ENCODE results near the gene ME3. TPM values are rescaled to one million over a fixed set of nuclear protein-coding genes. Genes with fewer than 3 reads are reported as not detected.
"Not testable (repeated sequence)": the region's sequence is repeated elsewhere in the genome, so short reads cannot be mapped to it uniquely, and the experiment has no call there.

Gene ME3
- total RNA-seq, 1 donor from 2014 or later: 9.7 TPM

DNA sequence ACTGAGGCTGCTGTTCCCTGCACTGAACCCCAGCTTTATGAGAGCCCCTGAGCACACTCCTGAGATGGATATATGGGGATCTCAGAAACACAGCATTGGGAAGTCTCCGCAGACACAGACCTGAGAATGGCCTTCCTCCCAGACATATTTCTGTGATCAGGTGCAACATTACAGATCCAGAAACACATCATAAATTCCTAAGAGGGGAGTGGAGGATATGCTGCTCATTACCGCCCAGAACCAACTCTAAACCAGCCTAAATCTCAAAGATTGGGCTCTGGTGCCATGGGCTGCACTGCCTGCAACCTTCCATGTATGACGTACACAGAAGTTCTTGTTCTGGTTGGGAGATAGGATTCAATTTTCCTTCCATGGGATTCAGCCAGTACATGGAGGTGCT, 102.0 kb downstream of the ME3 start:
- H3K4me3 Mint-ChIP-seq: peak overlapping the region; percentile 23
- no peaks in the 10 kb centered on the region for H3K9me3 Mint-ChIP-seq
- H3K36me3 Mint-ChIP-seq: no peaks in the 10 kb centered on the region
- DNase-seq (ENCODE audit: extremely low spot score, unreplicated experiment): no peak
- peaks cover 3% of the 10 kb centered on the region for H3K27me3 Mint-ChIP-seq
- no peak for TF ChIP-seq CTCF (conservative IDR thresholded peaks at IDR 0.05)
- peak overlapping the region; percentile 92 for H3K27ac Mint-ChIP-seq
- H3K4me1 Mint-ChIP-seq (ENCODE audit: unreplicated experiment): peaks cover 19% of the 10 kb centered on the region

DNA sequence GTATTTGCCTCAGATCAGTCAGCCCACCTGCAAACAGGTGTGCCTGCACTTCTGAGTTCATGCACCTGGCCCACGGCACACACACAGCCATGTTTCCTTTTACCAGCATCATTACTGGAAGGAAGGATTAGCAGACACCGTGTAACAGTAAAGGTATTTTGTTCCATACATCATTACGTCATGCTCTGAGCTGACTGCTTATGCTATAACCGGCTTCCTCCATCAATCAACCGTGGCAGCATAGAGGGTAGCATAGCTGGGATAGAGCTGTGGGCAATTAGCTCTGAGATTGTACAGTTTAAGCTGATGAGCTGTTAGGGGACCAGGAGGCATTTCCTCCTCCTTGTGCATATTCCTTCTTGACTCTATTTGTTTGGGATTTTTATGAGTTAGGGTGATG, 102.4 kb downstream of the ME3 start:
- no peak for TF ChIP-seq CTCF (conservative IDR thresholded peaks at IDR 0.05)
- no peaks in the 10 kb centered on the region for H3K9me3 Mint-ChIP-seq
- peaks cover 19% of the 10 kb centered on the region for H3K4me1 Mint-ChIP-seq (ENCODE audit: unreplicated experiment)
- H3K27me3 Mint-ChIP-seq: peaks cover 5% of the 10 kb centered on the region
- H3K4me3 Mint-ChIP-seq: peak overlapping the region; percentile 23
- no peak for DNase-seq (ENCODE audit: extremely low spot score, unreplicated experiment)
- H3K36me3 Mint-ChIP-seq: no peaks in the 10 kb centered on the region
- H3K27ac Mint-ChIP-seq: peak overlapping the region; percentile 92

DNA sequence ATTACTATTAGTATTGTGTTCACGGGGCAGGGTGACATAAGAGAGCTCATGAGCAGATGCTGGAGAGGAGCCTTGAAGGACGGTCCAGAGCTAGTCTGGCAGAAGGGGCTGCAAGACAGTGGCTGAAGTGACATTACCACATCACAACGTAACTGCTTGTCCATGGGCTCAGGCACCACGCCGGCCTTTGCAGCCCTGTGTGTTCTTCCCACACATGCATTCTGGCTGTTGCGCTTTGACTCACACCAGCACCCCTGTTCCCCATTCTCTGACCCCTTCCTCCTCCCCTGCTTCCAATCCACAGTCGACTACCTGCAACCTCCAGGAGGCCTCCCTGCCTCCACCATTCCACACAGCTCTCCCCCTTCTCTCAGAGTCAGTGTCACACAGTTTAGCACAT, 103.3 kb downstream of the ME3 start:
- Mint-ChIP-seq H3K27me3 (peaks cover 6% of the 10 kb centered on the region), H3K4me3 (no peak overlapping the region), H3K4me1 (ENCODE audit: unreplicated experiment) (peaks cover 16% of the 10 kb centered on the region), H3K36me3 (no peaks in the 10 kb centered on the region), H3K27ac (peak overlapping the region; percentile 92), H3K9me3 (no peaks in the 10 kb centered on the region)
- no peak for TF ChIP-seq CTCF (conservative IDR thresholded peaks at IDR 0.05)
- DNase-seq (ENCODE audit: extremely low spot score, unreplicated experiment): no peak

DNA sequence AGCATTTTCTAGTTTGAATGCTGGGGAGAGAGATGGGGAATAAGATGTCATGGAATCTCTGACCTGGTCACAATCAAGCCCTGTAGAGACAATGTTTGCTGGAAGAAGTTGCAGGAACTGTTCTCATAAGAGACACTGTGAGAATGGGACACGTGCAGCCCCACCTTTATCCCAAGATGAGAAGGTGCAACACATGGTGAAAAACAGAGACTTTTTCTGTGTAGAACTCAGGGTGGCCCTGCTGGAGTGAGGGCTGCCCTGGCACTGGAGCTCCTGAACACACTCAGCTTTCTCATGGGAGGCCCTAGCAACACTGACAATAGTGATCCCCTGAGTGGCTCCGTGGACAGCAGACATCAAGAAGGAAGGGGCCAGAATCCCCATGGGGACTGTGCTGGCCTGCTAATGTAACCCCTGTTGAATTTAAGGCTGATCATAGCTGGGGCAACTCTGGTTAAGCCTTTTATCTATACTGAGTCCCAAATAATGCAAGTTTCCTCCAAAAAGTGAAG, 106.6 kb downstream of the ME3 start:
- Mint-ChIP-seq H3K27me3 (peaks cover 6% of the 10 kb centered on the region), H3K27ac (no peak overlapping the region), H3K4me3 (no peak overlapping the region)

GRCh38 chr11:86565388-86565787, 107.0 kb downstream of the ME3 start:
- H3K4me1 Mint-ChIP-seq (ENCODE audit: unreplicated experiment): peaks cover 11% of the 10 kb centered on the region
- H3K36me3 Mint-ChIP-seq: no peaks in the 10 kb centered on the region
- no peak for DNase-seq (ENCODE audit: extremely low spot score, unreplicated experiment)
- H3K4me3 Mint-ChIP-seq: no peak overlapping the region
- TF ChIP-seq CTCF (conservative IDR thresholded peaks at IDR 0.05): no peak
- H3K9me3 Mint-ChIP-seq: peaks cover 10% of the 10 kb centered on the region
- no peak overlapping the region for H3K27ac Mint-ChIP-seq
- H3K27me3 Mint-ChIP-seq: peaks cover 6% of the 10 kb centered on the region

More for the DNA sequence above, 106.6 kb downstream of the ME3 start:
- DNase-seq (ENCODE audit: extremely low spot score, unreplicated experiment): no peak
- TF ChIP-seq CTCF (conservative IDR thresholded peaks at IDR 0.05): no peak
- peaks cover 16% of the 10 kb centered on the region for H3K4me1 Mint-ChIP-seq (ENCODE audit: unreplicated experiment)
- peaks cover 10% of the 10 kb centered on the region for H3K9me3 Mint-ChIP-seq
- H3K36me3 Mint-ChIP-seq: no peaks in the 10 kb centered on the region

DNA sequence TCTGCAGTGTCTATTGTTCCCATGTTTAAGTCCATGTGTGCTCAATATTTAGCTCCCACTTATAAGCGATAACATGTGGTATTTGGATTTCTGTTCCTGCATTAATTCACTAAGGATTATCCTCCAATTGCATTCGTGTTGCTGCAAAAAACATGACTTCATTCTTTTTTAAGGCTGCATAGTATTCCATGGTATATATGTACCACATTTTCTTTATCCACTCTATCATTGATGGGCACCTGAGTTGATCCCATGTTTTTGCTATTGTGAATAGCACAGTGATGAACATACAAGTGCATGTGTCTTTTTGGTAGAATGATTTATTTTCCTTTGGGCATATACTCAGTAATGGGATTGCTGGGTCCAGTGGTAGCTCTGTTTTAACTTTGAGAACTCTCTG, 109.6 kb downstream of the ME3 start:
- H3K27ac Mint-ChIP-seq; DNase-seq (ENCODE audit: extremely low spot score, unreplicated experiment); H3K9me3 Mint-ChIP-seq; H3K4me3 Mint-ChIP-seq; H3K36me3 Mint-ChIP-seq; H3K27me3 Mint-ChIP-seq: not testable (repeated sequence)
- H3K4me1 Mint-ChIP-seq (ENCODE audit: unreplicated experiment): peaks cover 12% of the 10 kb centered on the region

Measured in type B pancreatic cell (in vitro differentiated cells).